Panc1 (cell line): ENCODE measurements around the gene BCR. TPM values are rescaled to one million over a fixed set of nuclear protein-coding genes. Genes with fewer than 3 reads are reported as not detected.

Experiments
- ATAC-seq: fragments of 200-7000 bp; cut with Tn5 transposase; 2 replicates; pipeline ENCODE4 v1.9.1; 2020; ENCODE audit warnings: mild to moderate bottlenecking, moderate library complexity
- BruUV-seq: library from RNA; stranded (reverse); fragments of 400-500 nt; replicated peaks from 2 replicates; lab custom pipeline; 2021; lab: Mats Ljungman, UMichigan
- CTCF ChIA-PET: fragments of 300-600 bp; sonication (Branson Sonifier 250); formaldehyde crosslinking; loops from one replicate; lab custom pipeline; 2022; ENCODE audit warnings: antibody characterized with exemption; lab: Charles Lee
- POLR2A ChIA-PET: fragments of 300-600 bp; sonication (Branson Sonifier 250); formaldehyde crosslinking; loops from one replicate; lab custom pipeline; 2022; ENCODE audit warnings: antibody characterized with exemption; lab: Charles Lee
- DNase-seq: peaks from one replicate; pipeline ENCODE4 v3.0.0-alpha.2; 2010; ENCODE audit warnings: low read depth, low spot score
- H3K27ac ChIP-seq: 2 replicates; pipeline ENCODE4 v1.5.1; 2011; ENCODE audit warnings: mild to moderate bottlenecking, low read length, inconsistent platforms
- H3K27me3 ChIP-seq: fragments of 200-500 bp; sonication (Bioruptor generic); 2 replicates; pipeline ENCODE4 v1.6.0; 2014; ENCODE audit warnings: low read length, inconsistent platforms; ENCODE audit not compliant: control insufficient read depth, insufficient read depth
- H3K36me3 ChIP-seq: fragments of 200-500 bp; sonication (Bioruptor generic); 2 replicates; pipeline ENCODE4 v1.5.1; 2014; ENCODE audit warnings: inconsistent platforms, mild to moderate bottlenecking, low read length, moderate library complexity; ENCODE audit not compliant: control insufficient read depth, insufficient read depth
- H3K4me1 ChIP-seq: 2 replicates; pipeline ENCODE4 v1.5.1; 2011; ENCODE audit warnings: inconsistent platforms, mild to moderate bottlenecking, low read length, moderate library complexity; ENCODE audit not compliant: control insufficient read depth, insufficient read depth
- H3K4me3 ChIP-seq, 2 experiments: 2 replicates each; pipeline ENCODE4 v1.5.1; 2011 to 2012; ENCODE audit warnings: low read depth in 2 of 2, low read length in 2 of 2, mild to moderate bottlenecking in 2 of 2, inconsistent platforms in 1 of 2, moderate library complexity in 1 of 2
- H3K9me3 ChIP-seq: fragments of 200-500 bp; sonication (Bioruptor generic); 2 replicates; pipeline ENCODE4 v1.5.1; 2014; ENCODE audit warnings: low read depth, mild to moderate bottlenecking, inconsistent platforms, low read length, moderate library complexity; ENCODE audit not compliant: control insufficient read depth, insufficient read depth
- CTCF ChIP-seq: fragments of 450-650 bp; IDR thresholded peaks from 2 replicates; pipeline ENCODE4 v1.5.1; 2017; ENCODE audit warnings: mild to moderate bottlenecking
- POLR2AphosphoS5 ChIP-seq: IDR thresholded peaks from 2 replicates; pipeline ENCODE4 v1.6.1; 2012; ENCODE audit warnings: mild to moderate bottlenecking, low read depth, low read length, moderate library complexity
- REST ChIP-seq, 2 experiments: IDR thresholded peaks; 2 replicates each; pipeline ENCODE4 v1.6.1; 2011 to 2012; ENCODE audit warnings: low read depth in 2 of 2, control low read depth in 1 of 2, low read length in 1 of 2, mild to moderate bottlenecking in 1 of 2, moderate library complexity in 1 of 2; ENCODE audit not compliant: insufficient read depth in 1 of 2
- SIN3A ChIP-seq: IDR thresholded peaks from 2 replicates; pipeline ENCODE4 v1.6.1; 2012; ENCODE audit warnings: low read depth, mild to moderate bottlenecking, low read length, moderate library complexity, borderline replicate concordance; ENCODE audit not compliant: insufficient read depth
- TCF7L2 ChIP-seq: IDR thresholded peaks from 2 replicates; pipeline ENCODE4 v1.6.1; 2011; ENCODE audit warnings: mild to moderate bottlenecking, low read depth, low read length, inconsistent platforms
- in situ Hi-C: cut with HindIII; loops from 2 replicates; pipeline ENCODE4 v1.10.0; 2016; ENCODE audit warnings: low sequenced_read_pairs, low pct_unique_long_range_greater_than_20kb
- intact Hi-C: fragments of 100-400 bp; cut with micrococcal nuclease; formaldehyde crosslinking; loops from one replicate; pipeline ENCODE4 v1.10.0; 2022; ENCODE audit not compliant: unreplicated experiment
- total RNA-seq: library from RNA; stranded (reverse); gene quantifications from one replicate; pipeline ENCODE4 v1.2.1, GENCODE V29; 2021; ENCODE audit not compliant: unreplicated experiment

Gene BCR
- total RNA-seq, 1 experiment from 2014 or later = 32.1 TPM

- ChIA-PET CTCF (interaction anchor here (0.5 to 2.1 kb wide), 12 partner anchors 12 to 237 kb away, joined by 3 to 27 read pairs (median 3); partner anchors contain the start of gene BCR), POLR2A (no interaction called here)
- Histone ChIP-seq H3K27me3 (no peaks in the 10 kb centered on the region), H3K9me3 (no peaks in the 10 kb centered on the region), H3K27ac (no peak overlapping the region), H3K36me3 (no peaks in the 10 kb centered on the region), H3K4me1 (no peaks in the 10 kb centered on the region), H3K4me3 (no peak overlapping the region)
- ATAC-seq = peak; percentile 89
- intact Hi-C loops = no loop called here
- BruUV-seq = no TSS peak
- no peak for TF ChIP-seq SIN3A
- TF ChIP-seq CTCF = peak; percentile 89
- TF ChIP-seq TCF7L2 = no peak
- TF ChIP-seq REST (IDR thresholded peaks at IDR 0.05; ENCODE audit: insufficient read depth in 1 of 2, low read depth in 2 of 2, low read length in 1 of 2) = 0 out of 4 replicates have a peak, but pooled peaks of 1 of the 2 experiments have one; percentile 28
- no peak for TF ChIP-seq POLR2AphosphoS5
- in situ Hi-C loops = no loop called here
- peak; percentile 51 for DNase-seq
Observed at GRCh38 chr22:23281406-23282088, 101.2 kb downstream of the BCR start.

GRCh38 chr22:23282089-23282501, 101.8 kb downstream of the BCR start:
- intact Hi-C loops (no loop called here), in situ Hi-C loops (no loop called here)
- Histone ChIP-seq H3K4me1 (no peaks in the 10 kb centered on the region), H3K9me3 (no peaks in the 10 kb centered on the region), H3K36me3 (no peaks in the 10 kb centered on the region), H3K27me3 (no peaks in the 10 kb centered on the region), H3K27ac (no peak overlapping the region), H3K4me3 (no peak overlapping the region)
- POLR2A ChIA-PET = no interaction called here
- ATAC-seq (peak; percentile 49), DNase-seq (no peak)
- TF ChIP-seq CTCF (peak; percentile 51), SIN3A (no peak)
- BruUV-seq = no TSS peak
- CTCF ChIA-PET = interaction anchor here (0.5 to 2.1 kb wide), 9 partner anchors 11 to 236 kb away, joined by 3 to 27 read pairs (median 5); partner anchors contain the start of gene BCR
